K562 (cell line): ENCODE measurements around the gene PGAP3. TPM values are rescaled to one million over a fixed set of nuclear protein-coding genes. Genes with fewer than 3 reads are reported as not detected.

Experiments
- CBX1 ChIP-seq: sonication (generic); IDR thresholded peaks from 2 replicates; pipeline ENCODE4 v1.6.1; 2016; ENCODE audit warnings: antibody characterized with exemption, low read depth, mild to moderate bottlenecking
- ETS1 ChIP-seq: conservative IDR thresholded peaks from 2 replicates; pipeline ENCODE4 v1.6.1; 2011; ENCODE audit warnings: low read depth, mild to moderate bottlenecking, low read length; ENCODE audit not compliant: control insufficient read depth
- FOXJ3 ChIP-seq: sonication (generic); formaldehyde crosslinking; IDR thresholded peaks from 2 replicates; pipeline ENCODE4 v1.4.0; 2020; ENCODE audit warnings: mild to moderate bottlenecking, missing genetic modification reagents
- GTF2B ChIP-seq: IDR thresholded peaks from 2 replicates; pipeline ENCODE4 v1.6.1; 2011; ENCODE audit not compliant: insufficient read length; ENCODE audit errors: extremely low read depth
- HOXB6 ChIP-seq: fragments of 250-450 bp; sonication (Bioruptor Pico); IDR thresholded peaks from 2 replicates; pipeline ENCODE4 v1.5.1; 2022; ENCODE audit warnings: mild to moderate bottlenecking, borderline replicate concordance
- KLF16 ChIP-seq: IDR thresholded peaks from 2 replicates; pipeline ENCODE4 v1.6.1; 2016; ENCODE audit warnings: antibody characterized with exemption
- MYNN ChIP-seq, 2 experiments: sonication (generic); formaldehyde crosslinking in 1 of 2; IDR thresholded peaks; 2 replicates each; pipeline versions ENCODE4 v1.5.0 to v1.6.1; 2016 to 2020; ENCODE audit warnings: antibody characterized with exemption in 1 of 2, missing genetic modification reagents in 1 of 2
- PML ChIP-seq: IDR thresholded peaks from 2 replicates; pipeline ENCODE4 v1.6.1; 2012; ENCODE audit warnings: low read length, inconsistent platforms
- POLR2A ChIP-seq: fragments of 450-650 bp; conservative IDR thresholded peaks from 2 replicates; pipeline ENCODE4 v1.6.1; 2016
- POLR2AphosphoS5 ChIP-seq: IDR thresholded peaks from 2 replicates; pipeline ENCODE4 v1.6.1; 2011; ENCODE audit warnings: mild to moderate bottlenecking, low read depth, low read length, moderate library complexity; ENCODE audit not compliant: control insufficient read depth, insufficient read depth
- POLR2G ChIP-seq: fragments of 200-400 bp; formaldehyde crosslinking; IDR thresholded peaks from 2 replicates; pipeline ENCODE4 v1.6.1; 2017; ENCODE audit warnings: low read depth, mild to moderate bottlenecking, antibody characterized with exemption, low read length, moderate library complexity
- RAD21 ChIP-seq, 2 experiments: fragments of 250-450 bp in 1 of 2; fragments of 450-650 bp in 1 of 2; sonication (Bioruptor Pico) in 1 of 2; formaldehyde crosslinking in 1 of 2; IDR thresholded peaks in 1 of 2; conservative IDR thresholded peaks in 1 of 2; 2 replicates each; pipeline versions ENCODE4 v1.4.0 to v1.8.0; 2020 to 2022; ENCODE audit warnings: mild to moderate bottlenecking in 2 of 2, moderate library complexity in 1 of 2
- SIN3A ChIP-seq, 2 experiments: fragments of 150-350 bp in 1 of 2; IDR thresholded peaks; 2 replicates each; pipeline ENCODE4 v1.6.1; 2011 to 2016; ENCODE audit warnings: borderline replicate concordance in 2 of 2, low read depth in 2 of 2, low read length in 2 of 2, mild to moderate bottlenecking in 2 of 2, moderate library complexity in 2 of 2; ENCODE audit not compliant: control insufficient read depth in 1 of 2
- SMC3 ChIP-seq: conservative IDR thresholded peaks from 2 replicates; pipeline ENCODE4 v1.6.1; 2011; ENCODE audit warnings: low read depth, low read length, improper control_type of control experiment; ENCODE audit not compliant: insufficient read depth
- XRCC5 ChIP-seq: fragments of 200-400 bp; formaldehyde crosslinking; IDR thresholded peaks from 2 replicates; pipeline ENCODE4 v1.6.1; 2017; ENCODE audit warnings: low read depth, mild to moderate bottlenecking, low read length
- ZNF184 ChIP-seq: sonication (generic); formaldehyde crosslinking; IDR thresholded peaks from 2 replicates; pipeline ENCODE4 v1.5.0; 2020; ENCODE audit warnings: missing genetic modification reagents
- ZNF318 ChIP-seq, 2 experiments: fragments of 450-650 bp; IDR thresholded peaks; 2 replicates each; pipeline ENCODE4 v1.6.1; 2016; ENCODE audit warnings: mild to moderate bottlenecking in 2 of 2, borderline replicate concordance in 1 of 2, low read depth in 1 of 2, moderate library complexity in 1 of 2
- polyA plus RNA-seq, 8 experiments: library from polyadenylated mRNA; depleted of rRNA in 4 of 8; stranded (reverse) in 5 of 8; unstranded in 3 of 8; fragments of >200 nt; fragmentation: Nextera tagmentation in 2 of 8; fragmentation: Illumina TruSeq in 1 of 8; extraction: Ambion mirVana in 2 of 8; extraction: Trizol in 1 of 8; gene quantifications; 2 replicates each; pipeline versions ENCODE4 v1.2.1 to v1.2.3, GENCODE V29; 2011 to 2014; ENCODE audit warnings: inconsistent platforms in 1 of 8, missing spikeins in 1 of 8
- total RNA-seq, 7 experiments: library from RNA; depleted of rRNA in 6 of 7; stranded (reverse); fragments of >200 nt in 6 of 7; fragmentation: Illumina TruSeq in 2 of 7; extraction: Trizol in 2 of 7; gene quantifications; 2 replicates each; pipeline versions ENCODE4 v1.2.1 to v1.2.3, GENCODE V29; 2011 to 2021; ENCODE audit warnings: low replicate concordance in 1 of 7

Gene PGAP3
- total and polyA plus RNA-seq, 9 of the 15 experiments (the other 6 are each of a cell fraction or from before 2014, with no cell fraction given) = 0.38 to 9.4 (median 4.5) TPM

GRCh38 chr17:39623356-39623950 lies 64.4 kb downstream of the PGAP3 start (continued):
- TF ChIP-seq POLR2AphosphoS5 (no peak; the same call in 1 of the 2 replicates), SMC3 (peak; percentile 68), ZNF318 (IDR thresholded peaks at IDR 0.05; ENCODE audit: borderline replicate concordance in 1 of 2, low read depth in 1 of 2) (no peak), MYNN (IDR thresholded peaks at IDR 0.05) (peak; percentile 63; the same call in 1 of the 2 replicates), MYNN (CRISPR knock-in tag; IDR thresholded peaks at IDR 0.05) (no peak), POLR2A (peak; percentile 60), XRCC5 (peak; percentile 82), FOXJ3 (CRISPR knock-in tag) (no peak), GTF2B (peak; percentile 48), PML (peak; percentile 58), ZNF184 (CRISPR knock-in tag) (no peak), KLF16 (peak; percentile 35; the same call in 1 of the 2 replicates), HOXB6 (CRISPR knock-in tag) (no peak), SIN3A (IDR thresholded peaks at IDR 0.05; ENCODE audit: borderline replicate concordance in 2 of 2, control insufficient read depth in 1 of 2, low read depth in 2 of 2, low read length in 2 of 2) (no peak), RAD21 (CRISPR knock-in tag; conservative IDR thresholded peaks at IDR 0.05 in 1 of 2, IDR thresholded peaks at IDR 0.05 in 1 of 2) (peak; percentile 44 to 73), ETS1 (0 out of 2 replicates have a peak, but pooled peaks have one; percentile 35), POLR2G (peak; percentile 71; the same call in 1 of the 2 replicates), CBX1 (peak; percentile 62; the same call in 1 of the 2 replicates)
